AG10803 (cell line): ENCODE results near the gene AKAP10.

ENCODE experiments used
- DNase-seq: peaks from one replicate; pipeline ENCODE4 v3.0.0; 2010; ENCODE audit warnings: low read depth
- H3K4me3 ChIP-seq: 2 replicates; pipeline ENCODE4 v1.5.1; 2011; ENCODE audit warnings: mild to moderate bottlenecking, low read length, control low read depth
- TF ChIP-seq, protein P1 (sequence below): conservative IDR thresholded peaks from 2 replicates; pipeline ENCODE4 v1.5.1; 2011; ENCODE audit warnings: mild to moderate bottlenecking, low read length, control low read depth, inconsistent platforms

The AKAP10 gene

DNA sequence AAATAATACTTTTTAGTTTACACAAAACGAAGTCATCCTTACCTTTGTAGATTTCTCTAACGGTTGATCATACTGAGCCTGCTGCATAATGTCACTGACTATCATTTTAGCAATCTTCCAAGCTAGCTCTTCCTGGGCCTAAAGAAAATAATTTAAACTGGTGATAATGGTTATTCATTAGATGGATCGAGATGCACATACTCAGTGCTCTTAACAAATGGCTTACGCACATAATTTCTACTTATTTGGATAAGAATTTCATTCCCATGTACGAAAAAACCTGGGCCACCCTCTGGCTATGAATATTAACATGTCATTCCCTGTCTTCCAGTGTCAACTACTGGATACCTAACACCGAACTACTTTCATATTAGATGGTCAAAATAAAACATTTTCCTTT, 68.5 kb downstream of the AKAP10 start:
- DNase-seq = no peak
- H3K4me3 ChIP-seq = no peak overlapping the region
- TF ChIP-seq, protein P1, sequence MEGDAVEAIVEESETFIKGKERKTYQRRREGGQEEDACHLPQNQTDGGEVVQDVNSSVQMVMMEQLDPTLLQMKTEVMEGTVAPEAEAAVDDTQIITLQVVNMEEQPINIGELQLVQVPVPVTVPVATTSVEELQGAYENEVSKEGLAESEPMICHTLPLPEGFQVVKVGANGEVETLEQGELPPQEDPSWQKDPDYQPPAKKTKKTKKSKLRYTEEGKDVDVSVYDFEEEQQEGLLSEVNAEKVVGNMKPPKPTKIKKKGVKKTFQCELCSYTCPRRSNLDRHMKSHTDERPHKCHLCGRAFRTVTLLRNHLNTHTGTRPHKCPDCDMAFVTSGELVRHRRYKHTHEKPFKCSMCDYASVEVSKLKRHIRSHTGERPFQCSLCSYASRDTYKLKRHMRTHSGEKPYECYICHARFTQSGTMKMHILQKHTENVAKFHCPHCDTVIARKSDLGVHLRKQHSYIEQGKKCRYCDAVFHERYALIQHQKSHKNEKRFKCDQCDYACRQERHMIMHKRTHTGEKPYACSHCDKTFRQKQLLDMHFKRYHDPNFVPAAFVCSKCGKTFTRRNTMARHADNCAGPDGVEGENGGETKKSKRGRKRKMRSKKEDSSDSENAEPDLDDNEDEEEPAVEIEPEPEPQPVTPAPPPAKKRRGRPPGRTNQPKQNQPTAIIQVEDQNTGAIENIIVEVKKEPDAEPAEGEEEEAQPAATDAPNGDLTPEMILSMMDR = no peak

- no peak overlapping the region for H3K4me3 ChIP-seq
- DNase-seq = no peak
Measured at GRCh38 chr17:19905502-19905901, 72.1 kb downstream of the AKAP10 start.

GRCh38 chr17:19904924-19905323, 72.7 kb downstream of the AKAP10 start:
- TF ChIP-seq, protein P1 = no peak
- no peak for DNase-seq
- H3K4me3 ChIP-seq = no peak overlapping the region

More at GRCh38 chr17:19905502-19905901, 72.1 kb downstream of the AKAP10 start:
- TF ChIP-seq, protein P1 = no peak

- H3K4me3 ChIP-seq = no peak overlapping the region
- TF ChIP-seq, protein P1 = no peak
- peak; percentile 35 for DNase-seq
Measured at GRCh38 chr17:19904412-19904811, 73.2 kb downstream of the AKAP10 start.

DNA sequence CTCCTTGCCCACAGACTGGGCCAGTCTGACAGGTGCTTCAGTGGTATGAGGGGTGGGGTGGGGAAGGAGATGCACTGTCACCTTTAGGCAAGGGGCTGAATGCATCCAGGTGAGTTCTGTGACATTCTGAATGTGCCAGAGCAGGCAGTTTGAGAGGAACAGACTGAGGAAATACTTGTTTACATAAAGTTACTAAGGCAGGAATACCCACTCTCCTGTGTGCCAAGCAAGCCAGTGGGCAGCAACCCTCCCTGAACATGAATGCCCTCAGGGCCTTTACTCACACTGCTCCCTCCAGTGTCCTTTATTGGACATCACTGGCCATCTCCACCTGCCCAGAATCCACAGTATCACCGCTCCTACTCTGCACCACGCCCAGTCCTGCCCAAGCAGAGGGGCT, 76.8 kb downstream of the AKAP10 start:
- TF ChIP-seq, protein P1 = no peak
- H3K4me3 ChIP-seq = no peak overlapping the region
- no peak for DNase-seq

DNA sequence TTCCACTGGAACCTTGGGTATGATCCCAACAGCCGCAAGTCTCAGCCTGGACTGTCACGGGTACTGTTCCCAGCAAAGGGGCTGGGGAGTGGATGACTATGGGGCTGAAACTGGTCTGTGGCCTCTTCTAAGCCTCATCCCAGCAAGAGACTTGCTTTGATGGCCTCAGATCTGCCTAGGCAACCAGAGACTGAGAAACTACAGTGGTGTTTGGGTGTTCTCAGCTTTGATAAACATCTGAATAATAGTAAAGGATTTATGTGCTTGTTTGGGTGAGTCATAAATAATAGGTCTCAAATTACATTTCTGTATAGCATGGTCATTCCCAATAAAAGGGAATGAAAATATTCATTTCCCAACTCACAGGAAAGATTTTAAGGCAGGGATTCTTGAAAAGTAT, 79.7 kb downstream of the AKAP10 start:
- H3K4me3 ChIP-seq = no peak overlapping the region
- TF ChIP-seq, protein P1 = no peak
- peak; percentile 88 for DNase-seq

DNA sequence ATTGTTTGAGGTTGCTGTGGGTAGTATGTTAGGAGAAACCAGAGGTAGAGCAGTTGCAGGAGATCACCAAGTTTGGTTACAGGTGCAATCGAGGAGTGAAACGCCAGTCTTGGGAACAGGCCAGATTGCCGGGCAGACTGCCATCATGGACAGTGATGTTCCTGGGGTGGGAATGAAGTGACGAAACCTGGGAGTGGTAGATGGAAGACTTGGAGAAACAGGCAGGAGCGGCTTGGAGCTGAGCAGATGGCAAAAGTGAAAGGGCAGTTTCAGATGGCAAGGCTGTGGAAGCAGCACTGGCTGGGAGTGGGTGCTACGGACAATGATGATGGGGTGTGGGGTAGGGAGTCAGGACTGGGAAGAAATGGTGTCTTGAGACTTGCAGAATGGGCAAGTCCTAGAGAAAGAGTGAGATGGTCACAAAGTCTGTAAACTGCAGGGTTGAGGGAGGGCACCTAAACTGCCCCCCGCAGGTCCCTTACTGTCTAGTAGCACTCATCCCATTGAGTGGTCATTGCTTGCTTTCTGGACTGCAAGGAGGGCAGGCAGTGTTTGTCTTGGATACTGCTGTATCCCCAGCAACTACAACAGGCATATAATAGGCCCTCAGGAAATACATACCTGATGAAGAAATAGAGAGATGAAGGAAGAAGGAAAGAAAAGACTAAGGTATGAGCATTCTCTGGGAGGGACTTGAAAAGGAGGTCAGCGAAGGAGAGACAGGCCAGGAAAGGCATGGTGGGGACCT, 80.4 kb downstream of the AKAP10 start:
- TF ChIP-seq, protein P1 = no peak
- DNase-seq = no peak
- H3K4me3 ChIP-seq = no peak overlapping the region
